Umbilical cord (tissue), 2 donors: ENCODE data around the gene EHD4. TPM values are rescaled to one million over a fixed set of nuclear protein-coding genes. Genes with fewer than 3 reads are reported as not detected.

Source experiments
- DNase-seq: peaks from one replicate; pipeline ENCODE4 v3.0.0-alpha.2; 2015; ENCODE audit warnings: low spot score
- total RNA-seq: library from RNA; depleted of rRNA; stranded (reverse); fragments of >200 nt; gene quantifications from one replicate; pipeline ENCODE4 v1.2.3, GENCODE V29; 2014; ENCODE audit warnings: low replicate concordance; ENCODE audit not compliant: insufficient read depth

EHD4 gene
- total RNA-seq, 1 donor from 2014 or later: 15.4 TPM

- peak; percentile 65 for DNase-seq
Observed at GRCh38 chr15:41957021-41957897, 15.1 kb downstream of the EHD4 start.

GRCh38 chr15:41955807-41956525 is 16.4 kb downstream of the EHD4 start:
- peak; percentile 61 for DNase-seq

GRCh38 chr15:41955100-41955499 is 17.3 kb downstream of the EHD4 start:
- no peak for DNase-seq

- no peak for DNase-seq
Observed at GRCh38 chr15:41954036-41954435, 18.3 kb downstream of the EHD4 start.

GRCh38 chr15:41952013-41952563 is 20.3 kb downstream of the EHD4 start:
- no peak for DNase-seq

- no peak for DNase-seq
Observed at GRCh38 chr15:41951571-41951970, 20.8 kb downstream of the EHD4 start.

- DNase-seq: no peak
Observed at GRCh38 chr15:41950489-41950888, 21.9 kb downstream of the EHD4 start.

- no peak for DNase-seq
Observed at GRCh38 chr15:41950127-41950483, 22.3 kb downstream of the EHD4 start.

- DNase-seq: no peak
Observed at GRCh38 chr15:41949401-41950126, 22.8 kb downstream of the EHD4 start.

- no peak for DNase-seq
Observed at GRCh38 chr15:41948490-41948889, 23.9 kb downstream of the EHD4 start.

GRCh38 chr15:41946970-41947369 is 25.4 kb downstream of the EHD4 start:
- DNase-seq: no peak

GRCh38 chr15:41945731-41946130 is 26.6 kb downstream of the EHD4 start:
- DNase-seq: peak; percentile 76

GRCh38 chr15:41945221-41945620 is 27.1 kb downstream of the EHD4 start:
- DNase-seq: no peak

GRCh38 chr15:41944313-41944940 is 27.9 kb downstream of the EHD4 start:
- peak; percentile 89 for DNase-seq

- no peak for DNase-seq
Observed at GRCh38 chr15:41943543-41944312, 28.6 kb downstream of the EHD4 start.

GRCh38 chr15:41942886-41943285 is 29.5 kb downstream of the EHD4 start:
- DNase-seq: no peak

- no peak for DNase-seq
Observed at GRCh38 chr15:41941644-41942415, 30.5 kb downstream of the EHD4 start.

GRCh38 chr15:41940441-41940857 is 31.9 kb downstream of the EHD4 start:
- DNase-seq: no peak

GRCh38 chr15:41939986-41940385 is 32.4 kb downstream of the EHD4 start:
- DNase-seq: no peak

GRCh38 chr15:41937568-41937923 is 34.8 kb downstream of the EHD4 start:
- DNase-seq: no peak
